ENCODE data around the gene A4GALT.

DNA sequence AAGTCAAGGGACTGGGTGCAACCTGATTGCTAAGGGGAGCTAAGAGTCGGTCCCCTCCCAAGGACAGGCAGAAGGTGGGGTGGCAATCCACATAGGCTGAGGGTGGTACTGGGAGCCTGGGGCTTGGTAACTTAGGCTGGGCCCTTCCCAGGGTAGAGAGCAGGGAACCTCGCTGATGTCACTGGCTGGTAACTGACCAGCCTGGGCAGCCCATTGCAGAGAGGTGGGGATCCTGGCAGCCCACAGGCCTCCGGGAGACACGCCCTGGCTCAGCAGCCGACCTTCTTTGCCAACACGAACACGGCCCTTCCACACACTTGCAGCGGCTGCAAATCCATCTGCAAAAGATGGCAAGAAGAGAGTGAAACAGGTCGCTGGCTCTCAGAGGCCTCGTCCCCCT, 25.4 kb downstream of the A4GALT start:
- no peak for TF ChIP-seq CTCF (IDR thresholded peaks at IDR 0.05)
- no peak for TF ChIP-seq POLR2A (IDR thresholded peaks at IDR 0.05)
